HEK293 (cell line): ENCODE results near the gene DDT.
A peak's percentile ranks its signal among the peaks of the same experiment; 100 is the strongest.
"Not testable (repeated sequence)": the region's sequence is repeated elsewhere in the genome, so short reads cannot be mapped to it uniquely, and the experiment has no call there.

Experiments
- CTCF ChIA-PET: fragments of 350-600 bp; formaldehyde crosslinking; extraction: SDS; loops from one replicate; lab custom pipeline; 2021; ENCODE audit warnings: antibody characterized with exemption; lab: Yijun Ruan, JAX
- POLR2A ChIA-PET: fragments of 300-600 bp; formaldehyde crosslinking; extraction: SDS; loops from one replicate; lab custom pipeline; 2020; ENCODE audit warnings: antibody characterized with exemption, inconsistent platforms; lab: Yijun Ruan, JAX
- H3K27ac ChIP-seq: fragments of 200-500 bp; sonication (Bioruptor generic); 2 replicates; pipeline ENCODE4 v1.5.1; 2014; ENCODE audit warnings: low read depth, low read length, control low read depth, inconsistent platforms; ENCODE audit errors: extremely low read depth
- H3K36me3 ChIP-seq, 2 experiments: fragments of 200-500 bp in 1 of 2; sonication (Bioruptor generic) in 1 of 2; 1 replicate in 1 of 2; 2 replicates in 1 of 2; pipeline ENCODE4 v1.5.1; 2014 to 2017; ENCODE audit warnings: inconsistent platforms in 2 of 2, low read length in 2 of 2; ENCODE audit not compliant: control insufficient read depth in 2 of 2, insufficient read depth in 1 of 2
- H3K4me1 ChIP-seq: fragments of 200-500 bp; sonication (Bioruptor generic); 2 replicates; pipeline ENCODE4 v1.5.1; 2014; ENCODE audit warnings: mild to moderate bottlenecking, low read length, inconsistent platforms; ENCODE audit not compliant: control insufficient read depth, insufficient read depth
- H3K4me3 ChIP-seq: 2 replicates; pipeline ENCODE4 v1.5.1; 2011; ENCODE audit warnings: low read depth, mild to moderate bottlenecking, control low read depth, low read length, moderate library complexity
- H3K9me3 ChIP-seq: fragments of 200-500 bp; sonication (Bioruptor generic); 2 replicates; pipeline ENCODE4 v1.5.1; 2014; ENCODE audit warnings: low read depth, low read length, inconsistent platforms; ENCODE audit not compliant: control insufficient read depth, insufficient read depth
- CTCF ChIP-seq: fragments of 450-650 bp; formaldehyde crosslinking; IDR thresholded peaks from 2 replicates; pipeline ENCODE4 v1.5.1; 2016; ENCODE audit warnings: missing biosample characterization, missing genetic modification characterization
- EGR2 ChIP-seq: fragments of 450-650 bp; formaldehyde crosslinking; IDR thresholded peaks from 2 replicates; pipeline ENCODE4 v1.5.1; 2016; ENCODE audit warnings: low read depth, missing biosample characterization, missing genetic modification characterization
- SCRT1 ChIP-seq: fragments of 450-650 bp; formaldehyde crosslinking; IDR thresholded peaks from 2 replicates; pipeline ENCODE4 v1.5.1; 2016; ENCODE audit warnings: missing biosample characterization, missing genetic modification characterization, borderline replicate concordance
- SCRT2 ChIP-seq: fragments of 450-650 bp; formaldehyde crosslinking; IDR thresholded peaks from 2 replicates; pipeline ENCODE4 v1.5.1; 2016; ENCODE audit warnings: missing biosample characterization, missing genetic modification characterization
- ZFHX2 ChIP-seq: fragments of 450-650 bp; formaldehyde crosslinking; conservative IDR thresholded peaks from 2 replicates; pipeline ENCODE4 v1.5.1; 2016; ENCODE audit warnings: missing biosample characterization, missing genetic modification characterization
- ZNF169 ChIP-seq: fragments of 450-650 bp; formaldehyde crosslinking; IDR thresholded peaks from 2 replicates; pipeline ENCODE4 v1.5.1; 2016; ENCODE audit warnings: missing biosample characterization, missing genetic modification characterization
- ZNF341 ChIP-seq: fragments of 450-650 bp; formaldehyde crosslinking; IDR thresholded peaks from 2 replicates; pipeline ENCODE4; 2016; ENCODE audit warnings: low read depth, missing biosample characterization, missing genetic modification characterization
- ZNF654 ChIP-seq: fragments of 450-650 bp; formaldehyde crosslinking; IDR thresholded peaks from 2 replicates; pipeline ENCODE4 v1.5.1; 2016; ENCODE audit warnings: low read depth, missing biosample characterization, missing genetic modification characterization

Gene DDT

GRCh38 chr22:23984430-23984829 is 10.2 kb upstream of the DDT start:
- H3K27ac ChIP-seq = no peak overlapping the region
- ChIA-PET CTCF (interaction anchor here (0.6 to 1.3 kb wide), 6 partner anchors 22 to 261 kb away, joined by 3 to 4 read pairs (median 3); no protein-coding TSS in a partner anchor), POLR2A (no interaction called here)
- no peaks in the 10 kb centered on the region for H3K36me3 ChIP-seq
- no peak overlapping the region for H3K4me3 ChIP-seq
- H3K4me1 ChIP-seq = no peaks in the 10 kb centered on the region
- TF ChIP-seq ZNF654 (tag by site-specific recombination) = peak; percentile 92
- TF ChIP-seq ZFHX2 (tag by site-specific recombination) = peak; percentile 15; the same call in 1 of the 2 replicates
- TF ChIP-seq ZNF169 (tag by site-specific recombination) = no peak
- peak; percentile 46; the same call in 1 of the 2 replicates for TF ChIP-seq EGR2
- peak; percentile 78 for TF ChIP-seq CTCF
- TF ChIP-seq, all 188 proteins: peak for 4
- H3K9me3 ChIP-seq = no peaks in the 10 kb centered on the region

- H3K9me3 ChIP-seq, H3K4me3 ChIP-seq, H3K4me1 ChIP-seq, POLR2A ChIA-PET, H3K27ac ChIP-seq, H3K36me3 ChIP-seq, CTCF ChIA-PET: not testable (repeated sequence)
These were observed 6.3 kb upstream of the DDT start for GRCh38 chr22:23980567-23980966.

GRCh38 chr22:23979557-23980240 is 5.5 kb upstream of the DDT start, which contains the start of gene GSTT2:
GSTT2 (plus strand) TSS chr22:23980134.
- CTCF ChIA-PET, H3K4me3 ChIP-seq, POLR2A ChIA-PET, H3K4me1 ChIP-seq, H3K9me3 ChIP-seq, H3K27ac ChIP-seq, H3K36me3 ChIP-seq: not testable (repeated sequence)

- H3K36me3 ChIP-seq, H3K9me3 ChIP-seq, POLR2A ChIA-PET, H3K4me1 ChIP-seq, CTCF ChIA-PET, H3K27ac ChIP-seq, H3K4me3 ChIP-seq: not testable (repeated sequence)
These were observed 3.1 kb upstream of the DDT start for GRCh38 chr22:23977304-23977703.

- POLR2A ChIA-PET, H3K27ac ChIP-seq, H3K9me3 ChIP-seq, CTCF ChIA-PET, H3K4me3 ChIP-seq, H3K4me1 ChIP-seq: not testable (repeated sequence)
- H3K36me3 ChIP-seq = peaks cover 0 to 22% of the 10 kb centered on the region in 2 experiments; a peak in 2 of 3 replicates
These were observed 653 bp upstream of the DDT start for GRCh38 chr22:23974836-23975352.

GRCh38 chr22:23971927-23972326 is 2.3 kb downstream of the DDT start:
- H3K27ac ChIP-seq, H3K4me1 ChIP-seq, CTCF ChIA-PET, H3K4me3 ChIP-seq, H3K9me3 ChIP-seq: not testable (repeated sequence)
- peaks cover 0 to 33% of the 10 kb centered on the region in 2 experiments; a peak in 2 of 3 replicates for H3K36me3 ChIP-seq
- POLR2A ChIA-PET = interaction anchor here (1.1 kb wide), 1 partner anchor 78 kb away, joined by 7 read pairs; the partner anchor contains the start of gene MIF
- TF ChIP-seq SCRT2 (tag by site-specific recombination) = peak; percentile 52; the same call in 1 of the 2 replicates
- TF ChIP-seq SCRT1 = peak; percentile 54; the same call in 1 of the 2 replicates
- peak; percentile 40; the same call in 1 of the 2 replicates for TF ChIP-seq ZNF341 (tag by site-specific recombination)
